DOHH2 (cell line): ENCODE measurements around the gene MBOAT7.
"Not testable (repeated sequence)": the region's sequence is repeated elsewhere in the genome, so short reads cannot be mapped to it uniquely, and the experiment has no call there.

Experiments
- H3F3A ChIP-seq: fragments of 200-600 bp; sonication (generic), shearing (Covaris generic); 2 replicates; pipeline ENCODE4 v1.6.0; 2016; ENCODE audit warnings: antibody characterized with exemption, mild to moderate bottlenecking; ENCODE audit not compliant: control insufficient read depth, insufficient read depth
- H3K27ac ChIP-seq: fragments of 200-600 bp; sonication (generic); 2 replicates; pipeline ENCODE4 v1.5.1; 2014; ENCODE audit warnings: low read depth, mild to moderate bottlenecking, low read length, moderate library complexity
- H3K27me3 ChIP-seq: fragments of 200-600 bp; sonication (generic); 2 replicates; pipeline ENCODE4 v1.6.1; 2014; ENCODE audit warnings: mild to moderate bottlenecking, low read length, mixed read lengths; ENCODE audit not compliant: control insufficient read depth
- H3K36me3 ChIP-seq: fragments of 200-600 bp; sonication (generic); 2 replicates; pipeline ENCODE4 v1.6.1; 2014; ENCODE audit warnings: mild to moderate bottlenecking, low read length, moderate library complexity, mixed read lengths; ENCODE audit not compliant: control insufficient read depth
- H3K4me1 ChIP-seq: fragments of 200-600 bp; sonication (generic); 2 replicates; pipeline ENCODE4 v1.6.1; 2014; ENCODE audit warnings: mild to moderate bottlenecking, low read length, mixed read lengths; ENCODE audit not compliant: control insufficient read depth
- H3K4me2 ChIP-seq: fragments of 200-600 bp; sonication (generic); 2 replicates; pipeline ENCODE4 v1.6.0; 2014; ENCODE audit warnings: mild to moderate bottlenecking, low read length, moderate library complexity
- H3K4me3 ChIP-seq: fragments of 200-600 bp; sonication (generic); 2 replicates; pipeline ENCODE4 v1.5.1; 2014; ENCODE audit warnings: mild to moderate bottlenecking, low read length, mixed read lengths
- H3K79me2 ChIP-seq: fragments of 200-600 bp; sonication (generic); 2 replicates; pipeline ENCODE4 v1.6.1; 2014; ENCODE audit warnings: mild to moderate bottlenecking, low read length, mixed read lengths; ENCODE audit not compliant: control insufficient read depth
- H3K9me2 ChIP-seq: fragments of 200-600 bp; sonication (generic); replicated peaks from 2 replicates; pipeline ENCODE4 v1.6.1; 2014; ENCODE audit warnings: mild to moderate bottlenecking, low read length, mixed read lengths; ENCODE audit not compliant: control insufficient read depth
- H3K9me3 ChIP-seq: fragments of 200-600 bp; sonication (generic); 2 replicates; pipeline ENCODE4 v1.6.1; 2014; ENCODE audit warnings: antibody characterized with exemption, low read length, mixed read lengths; ENCODE audit not compliant: control insufficient read depth, insufficient read depth
- H4K20me1 ChIP-seq: fragments of 200-600 bp; sonication (generic); 2 replicates; pipeline ENCODE4 v1.6.0; 2014; ENCODE audit warnings: low read depth, mild to moderate bottlenecking, antibody characterized with exemption, low read length, moderate library complexity; ENCODE audit not compliant: control insufficient read depth, insufficient read depth
- CTCF ChIP-seq: fragments of 200-600 bp; sonication (generic); IDR thresholded peaks from one replicate; pipeline ENCODE4 v1.5.1; 2014; ENCODE audit warnings: antibody characterized with exemption, mild to moderate bottlenecking, low read depth, low read length; ENCODE audit not compliant: poor library complexity, severe bottlenecking
- EZH2phosphoT487 ChIP-seq: fragments of 200-600 bp; sonication (generic); IDR thresholded peaks from 2 replicates; pipeline ENCODE4 v1.6.1; 2017; ENCODE audit warnings: borderline replicate concordance, mild to moderate bottlenecking, antibody characterized with exemption, low read length, moderate library complexity, mixed read lengths

Gene MBOAT7

GRCh38 chr19:54230031-54230430 is 40.7 kb upstream of the MBOAT7 start:
- H3K36me3 ChIP-seq = no peaks in the 10 kb centered on the region
- H3K4me3 ChIP-seq = no peak overlapping the region
- H3K79me2 ChIP-seq = no peaks in the 10 kb centered on the region
- H3K4me1 ChIP-seq = no peaks in the 10 kb centered on the region
- H3K9me3 ChIP-seq = no peaks in the 10 kb centered on the region; the same call in 1 of the 2 replicates
- no peaks in the 10 kb centered on the region for H3K9me2 ChIP-seq
- no peak overlapping the region for H3K4me2 ChIP-seq
- TF ChIP-seq EZH2phosphoT487 = no peak
- TF ChIP-seq CTCF = no peak
- peaks cover 29% of the 10 kb centered on the region for H3K27me3 ChIP-seq
- no peaks in the 10 kb centered on the region for H4K20me1 ChIP-seq
- H3K27ac ChIP-seq = no peak overlapping the region
- H3F3A ChIP-seq = peaks cover 5% of the 10 kb centered on the region

GRCh38 chr19:54229146-54229545 is 39.8 kb upstream of the MBOAT7 start:
- H3K9me3 ChIP-seq = no peaks in the 10 kb centered on the region
- H3F3A ChIP-seq = peaks cover 5% of the 10 kb centered on the region
- no peaks in the 10 kb centered on the region for H3K36me3 ChIP-seq
- H3K79me2 ChIP-seq = no peaks in the 10 kb centered on the region
- H3K4me3 ChIP-seq = no peak overlapping the region
- no peaks in the 10 kb centered on the region for H4K20me1 ChIP-seq
- H3K27ac ChIP-seq = no peak overlapping the region
- H3K4me2 ChIP-seq = no peak overlapping the region
- TF ChIP-seq CTCF (no peak), EZH2phosphoT487 (no peak)
- no peaks in the 10 kb centered on the region for H3K4me1 ChIP-seq
- H3K27me3 ChIP-seq = peaks cover 21% of the 10 kb centered on the region
- no peaks in the 10 kb centered on the region for H3K9me2 ChIP-seq

GRCh38 chr19:54224619-54225018 is 35.2 kb upstream of the MBOAT7 start:
- H3K27ac ChIP-seq, H3K4me1 ChIP-seq, H3F3A ChIP-seq, H3K79me2 ChIP-seq, H3K27me3 ChIP-seq, H4K20me1 ChIP-seq, H3K4me3 ChIP-seq, H3K9me3 ChIP-seq, H3K36me3 ChIP-seq, H3K9me2 ChIP-seq, H3K4me2 ChIP-seq: not testable (repeated sequence)

GRCh38 chr19:54223937-54224281 is 34.5 kb upstream of the MBOAT7 start:
- H3K79me2 ChIP-seq, H3K36me3 ChIP-seq, H3K9me2 ChIP-seq, H3K4me1 ChIP-seq, H3K4me2 ChIP-seq, H3K9me3 ChIP-seq, H3K4me3 ChIP-seq, H3K27ac ChIP-seq, H4K20me1 ChIP-seq, H3K27me3 ChIP-seq, H3F3A ChIP-seq: not testable (repeated sequence)

GRCh38 chr19:54223277-54223936 is 34.0 kb upstream of the MBOAT7 start:
- H3K79me2 ChIP-seq, H3K9me3 ChIP-seq, H3K27me3 ChIP-seq, H3K4me3 ChIP-seq, H3K36me3 ChIP-seq, H3K4me2 ChIP-seq, H3K4me1 ChIP-seq, H3K9me2 ChIP-seq, H3F3A ChIP-seq, H4K20me1 ChIP-seq, H3K27ac ChIP-seq: not testable (repeated sequence)

GRCh38 chr19:54222474-54223276 is 33.3 kb upstream of the MBOAT7 start, which contains the start of gene LILRB3:
LILRB3 (minus strand) TSS chr19:54223007; CDS start chr19:54222976, 31 bp downstream.
- H3F3A ChIP-seq, H3K4me1 ChIP-seq, H3K9me2 ChIP-seq, H3K79me2 ChIP-seq, H3K4me2 ChIP-seq, H4K20me1 ChIP-seq, H3K9me3 ChIP-seq, H3K36me3 ChIP-seq, H3K27me3 ChIP-seq, H3K27ac ChIP-seq, H3K4me3 ChIP-seq: not testable (repeated sequence)
